Ishikawa (cell line): ENCODE measurements around the gene RBFOX1.

Experiments
- CEBPB ChIP-seq: IDR thresholded peaks from 2 replicates; pipeline ENCODE4 v1.6.1; 2012
- EP300 ChIP-seq: IDR thresholded peaks from 2 replicates; pipeline ENCODE4 v1.6.1; 2012; ENCODE audit warnings: borderline replicate concordance

DNA sequence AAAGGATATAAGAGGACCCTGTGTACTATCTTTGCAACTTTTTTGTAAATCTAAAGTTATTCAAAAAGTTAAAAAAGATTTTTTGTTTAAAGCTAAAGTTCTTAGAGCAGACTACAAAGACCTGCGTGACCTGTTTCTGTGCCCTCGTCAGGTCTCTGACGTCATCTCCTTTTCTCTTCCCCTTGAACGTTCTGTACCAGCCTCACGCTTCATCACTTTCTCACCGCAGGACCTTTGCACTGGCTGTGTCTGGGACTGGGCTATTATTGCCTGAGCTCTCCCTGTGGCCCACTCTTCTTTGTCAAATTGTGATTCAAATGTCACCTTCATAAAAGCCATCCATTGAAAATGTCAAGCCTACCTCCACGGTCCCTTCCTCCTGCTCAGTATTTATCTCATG lies 222.8 kb downstream of the RBFOX1 start:
- TF ChIP-seq EP300, result no peak
- no peak for TF ChIP-seq CEBPB
